H1 (cell line): ENCODE results near the gene SHROOM3. TPM values are rescaled to one million over a fixed set of nuclear protein-coding genes. Genes with fewer than 3 reads are reported as not detected.

ENCODE experiments used
- CTCF ChIA-PET: fragments of 300-600 bp; sonication (Branson Sonifier 250); formaldehyde crosslinking; loops from one replicate; lab custom pipeline; 2021; ENCODE audit not compliant: partially characterized antibody; lab: Charles Lee
- POLR2A ChIA-PET: fragments of 300-600 bp; sonication (Branson Sonifier 250); formaldehyde crosslinking; loops from one replicate; lab custom pipeline; 2021; ENCODE audit warnings: inconsistent platforms; ENCODE audit not compliant: partially characterized antibody; lab: Charles Lee
- DNase-seq, 2 experiments: peaks; one replicate each; pipeline versions ENCODE4 v3.0.0 to v3.0.0-alpha.2; 2010 to 2022; ENCODE audit warnings: low spot score in 2 of 2, low read depth in 1 of 2, mixed read lengths in 1 of 2
- FAIRE-seq: peaks from 2 replicates; lab custom pipeline; 2011; peaks lifted over from hg19 to GRCh38; lab: Jason Lieb, UNC
- H2AFZ ChIP-seq: 2 replicates; pipeline ENCODE4 v1.8.1; 2012; ENCODE audit warnings: low read length, inconsistent platforms
- H2AK5ac ChIP-seq: 2 replicates; pipeline ENCODE4 v1.6.1; 2013; ENCODE audit warnings: low read depth, low read length
- H2BK120ac ChIP-seq: replicated peaks from 2 replicates; pipeline ENCODE3; 2013; ENCODE audit warnings: low read depth, low read length, inconsistent platforms
- H2BK12ac ChIP-seq: 2 replicates; pipeline ENCODE4 v1.6.1; 2013; ENCODE audit warnings: low read depth, low read length
- H2BK15ac ChIP-seq: 2 replicates; pipeline ENCODE4 v1.6.1; 2013; ENCODE audit warnings: low read length
- H2BK20ac ChIP-seq: 2 replicates; pipeline ENCODE4 v1.6.1; 2013; ENCODE audit warnings: low read length
- H2BK5ac ChIP-seq: 2 replicates; pipeline ENCODE4 v1.6.1; 2013; ENCODE audit warnings: low read depth, low read length
- H3K14ac ChIP-seq: 2 replicates; pipeline ENCODE4 v1.6.1; 2013; ENCODE audit warnings: inconsistent platforms; ENCODE audit not compliant: insufficient read length
- H3K18ac ChIP-seq: 2 replicates; pipeline ENCODE4 v1.6.1; 2013; ENCODE audit warnings: low read length; ENCODE audit errors: extremely low read depth
- H3K23ac ChIP-seq: 2 replicates; pipeline ENCODE4 v1.6.1; 2013; ENCODE audit warnings: inconsistent platforms; ENCODE audit not compliant: insufficient read length
- H3K23me2 ChIP-seq: 2 replicates; pipeline ENCODE4 v1.6.1; 2013; ENCODE audit warnings: low read depth, low read length
- H3K27ac ChIP-seq: 2 replicates; pipeline ENCODE4 v1.6.1; 2011; ENCODE audit warnings: low read depth, low read length, inconsistent platforms
- H3K27me3 ChIP-seq, 4 experiments: replicated peaks in 1 of 4; 1 replicate in 1 of 4; 2 replicates in 3 of 4; pipeline versions ENCODE4 v1.6.1 to v1.8.1; 2011 to 2013; ENCODE audit warnings: low read length in 3 of 4, mild to moderate bottlenecking in 3 of 4, inconsistent platforms in 2 of 4, mixed read lengths in 2 of 4, moderate library complexity in 1 of 4; ENCODE audit not compliant: control insufficient read depth in 3 of 4, insufficient read depth in 3 of 4; ENCODE audit errors: extremely low read depth in 1 of 4
- H3K36me3 ChIP-seq, 4 experiments: 2 replicates each; pipeline versions ENCODE4 v1.6.1 to v1.8.1; 2011 to 2013; ENCODE audit warnings: mild to moderate bottlenecking in 4 of 4, low read length in 3 of 4, moderate library complexity in 2 of 4, control low read depth in 1 of 4, inconsistent platforms in 1 of 4; ENCODE audit not compliant: insufficient read depth in 4 of 4, control insufficient read depth in 2 of 4
- H3K4ac ChIP-seq: replicated peaks from 2 replicates; pipeline ENCODE3; 2013; ENCODE audit warnings: low read length, low read depth, mixed read lengths, inconsistent platforms; ENCODE audit not compliant: insufficient read length
- H3K4me1 ChIP-seq, 4 experiments: replicated peaks in 1 of 4; 1 replicate in 1 of 4; 2 replicates in 3 of 4; pipeline versions ENCODE4 v1.6.1 to v1.8.1; 2011 to 2013; ENCODE audit warnings: low read length in 3 of 4, inconsistent platforms in 2 of 4, mixed read lengths in 1 of 4; ENCODE audit not compliant: insufficient read depth in 4 of 4, control insufficient read depth in 3 of 4
- H3K4me2 ChIP-seq, 2 experiments: 2 replicates each; pipeline versions ENCODE4 v1.6.1 to v1.8.1; 2011 to 2013; ENCODE audit warnings: low read depth in 2 of 2, low read length in 2 of 2, control low read depth in 1 of 2, inconsistent platforms in 1 of 2, mild to moderate bottlenecking in 1 of 2; ENCODE audit not compliant: insufficient read depth in 1 of 2
- H3K4me3 ChIP-seq, 4 experiments: fragments of 200-600, 300-600 bp in 1 of 4; sonication (generic), shearing (Covaris generic), sonication (Bioruptor Twin) in 1 of 4; 2 replicates each; pipeline versions ENCODE4 v1.5.1 to v1.8.1; 2011 to 2016; ENCODE audit warnings: low read length in 4 of 4, low read depth in 3 of 4, control low read depth in 2 of 4, inconsistent platforms in 2 of 4, mild to moderate bottlenecking in 2 of 4, mixed read lengths in 1 of 4, moderate library complexity in 1 of 4; ENCODE audit not compliant: insufficient read depth in 2 of 4; ENCODE audit errors: extremely low read depth in 1 of 4
- H3K56ac ChIP-seq: replicated peaks from 2 replicates; pipeline ENCODE3; 2013; ENCODE audit warnings: low read depth, mild to moderate bottlenecking, mixed read lengths, low read length, inconsistent platforms; ENCODE audit not compliant: insufficient read length
- H3K79me1 ChIP-seq: 2 replicates; pipeline ENCODE4 v1.6.1; 2013; ENCODE audit warnings: low read depth, low read length, control low read depth
- H3K79me2 ChIP-seq, 2 experiments: 2 replicates each; pipeline versions ENCODE4 v1.6.1 to v1.8.1; 2012 to 2013; ENCODE audit warnings: low read length in 2 of 2, mild to moderate bottlenecking in 2 of 2, inconsistent platforms in 1 of 2; ENCODE audit not compliant: insufficient read depth in 2 of 2, control insufficient read depth in 1 of 2
- H3K9ac ChIP-seq, 4 experiments: replicated peaks in 1 of 4; 1 replicate in 1 of 4; 2 replicates in 3 of 4; pipeline versions ENCODE4 v1.6.1 to v1.8.1; 2011 to 2013; ENCODE audit warnings: low read depth in 3 of 4, low read length in 3 of 4, control low read depth in 2 of 4, mild to moderate bottlenecking in 2 of 4, moderate library complexity in 2 of 4, inconsistent platforms in 1 of 4; ENCODE audit errors: extremely low read depth in 1 of 4
- H3K9me3 ChIP-seq, 2 experiments: 2 replicates each; pipeline versions ENCODE4 v1.6.1 to v1.8.1; 2012 to 2013; ENCODE audit warnings: mild to moderate bottlenecking in 2 of 2, moderate library complexity in 2 of 2, control low read depth in 1 of 2, inconsistent platforms in 1 of 2, low read depth in 1 of 2, low read length in 1 of 2, mixed read lengths in 1 of 2; ENCODE audit not compliant: insufficient read depth in 2 of 2
- H4K20me1 ChIP-seq, 2 experiments: replicated peaks in 1 of 2; 2 replicates each; pipeline versions ENCODE3 to v1.8.1; 2011 to 2013; ENCODE audit warnings: inconsistent platforms in 2 of 2, low read length in 2 of 2, mild to moderate bottlenecking in 1 of 2; ENCODE audit not compliant: insufficient read depth in 2 of 2, control insufficient read depth in 1 of 2
- H4K5ac ChIP-seq: 2 replicates; pipeline ENCODE4 v1.6.1; 2013; ENCODE audit warnings: low read length, low read depth, mixed read lengths, inconsistent platforms; ENCODE audit not compliant: insufficient read length
- H4K8ac ChIP-seq: 2 replicates; pipeline ENCODE4 v1.8.0; 2013; ENCODE audit warnings: mild to moderate bottlenecking, moderate library complexity, low read length, inconsistent platforms; ENCODE audit not compliant: insufficient read depth; ENCODE audit errors: extremely low read depth
- H4K91ac ChIP-seq: replicated peaks from 2 replicates; pipeline ENCODE3; 2013; ENCODE audit warnings: low read length, mixed read lengths, inconsistent platforms; ENCODE audit not compliant: insufficient read length
- BRCA1 ChIP-seq: IDR thresholded peaks from 2 replicates; pipeline ENCODE4 v1.6.1; 2012; ENCODE audit warnings: low read depth, low read length, improper control_type of control experiment
- CBX5 ChIP-seq: fragments of 300-800, 300-1000 bp; sonication (generic); IDR thresholded peaks from 2 replicates; pipeline ENCODE4 v1.7.1; 2016; ENCODE audit warnings: antibody characterized with exemption, low read length, low read depth
- CEBPB ChIP-seq: IDR thresholded peaks from 2 replicates; pipeline ENCODE4 v1.6.1; 2012; ENCODE audit warnings: low read depth, low read length
- CHD1 ChIP-seq: IDR thresholded peaks from 2 replicates; pipeline ENCODE4 v1.6.1; 2012; ENCODE audit warnings: low read depth, low read length, improper control_type of control experiment
- GABPA ChIP-seq: IDR thresholded peaks from 2 replicates; pipeline ENCODE4 v1.6.1; 2011; ENCODE audit warnings: mild to moderate bottlenecking, low read length, moderate library complexity, borderline replicate concordance; ENCODE audit not compliant: insufficient read depth
- KDM5A ChIP-seq: fragments of 200-600 bp; IDR thresholded peaks from 2 replicates; pipeline ENCODE4 v1.7.1; 2012; ENCODE audit warnings: mild to moderate bottlenecking, low read length, inconsistent platforms, mixed read lengths
- MAX ChIP-seq: IDR thresholded peaks from 2 replicates; pipeline ENCODE4 v1.6.1; 2012; ENCODE audit warnings: inconsistent platforms
- POU5F1 ChIP-seq: IDR thresholded peaks from 2 replicates; pipeline ENCODE4 v1.6.1; 2011; ENCODE audit warnings: low read depth, mild to moderate bottlenecking, low read length, moderate library complexity
- RBBP5 ChIP-seq: IDR thresholded peaks from 2 replicates; pipeline ENCODE4 v1.7.1; 2012; ENCODE audit warnings: low read depth, mild to moderate bottlenecking, inconsistent platforms, low read length, moderate library complexity, borderline replicate concordance
- SIRT6 ChIP-seq: IDR thresholded peaks from one replicate; pipeline ENCODE4 v1.7.1; 2012; ENCODE audit warnings: low read length, inconsistent platforms
- TAF1 ChIP-seq: IDR thresholded peaks from 2 replicates; pipeline ENCODE4 v1.6.1; 2011; ENCODE audit warnings: mild to moderate bottlenecking, low read depth, low read length
- TCF12 ChIP-seq: IDR thresholded peaks from 2 replicates; pipeline ENCODE4 v1.6.1; 2011; ENCODE audit warnings: low read depth, mild to moderate bottlenecking, low read length
- TEAD4 ChIP-seq: IDR thresholded peaks from 2 replicates; pipeline ENCODE4 v1.6.1; 2012; ENCODE audit warnings: low read depth, low read length, inconsistent platforms, mixed read lengths
- USF2 ChIP-seq: IDR thresholded peaks from 2 replicates; pipeline ENCODE4 v1.6.1; 2011; ENCODE audit warnings: low read length, improper control_type of control experiment
- WGBS, 2 experiments: shearing (Covaris generic) in 1 of 2; methylation state at CpG; one replicate each; pipeline versions ENCODE4 v1.1.6 to v1.1.7; 2013 to 2015; ENCODE audit warnings: low lambda C conversion rate in 2 of 2, mixed read lengths in 2 of 2, inconsistent platforms in 1 of 2, low coverage in 1 of 2, missing lambda C conversion rate in 1 of 2; ENCODE audit not compliant: insufficient replicate concordance in 2 of 2, insufficient coverage in 1 of 2, insufficient read length in 1 of 2; ENCODE audit errors: extremely low coverage in 1 of 2, missing lambda C conversion rate in 1 of 2; 5-methylcytosine and 5-hydroxymethylcytosine counted together
- polyA plus RNA-seq, 7 experiments: library from polyadenylated mRNA; depleted of rRNA in 3 of 7; stranded (reverse) in 5 of 7; unstranded in 2 of 7; fragments of >200 nt in 5 of 7; fragments of 200-250 nt in 2 of 7; gene quantifications; 1 replicate in 5 of 7; 2 replicates in 1 of 7; 4 replicates in 1 of 7; pipeline versions ENCODE4 v1.2.1 to v1.2.3, GENCODE V29; 2011 to 2013; ENCODE audit warnings: missing spikeins in 2 of 7, mixed read lengths in 2 of 7
- total RNA-seq: library from RNA; stranded (reverse); fragmentation: NEBNext Ultra II Directional; extraction: Animal tissue kit (Norgen Biotek cat#: 25700); gene quantifications from 2 replicates; pipeline ENCODE4 v1.2.1, GENCODE V29; 2021

Gene SHROOM3
- total and polyA plus RNA-seq, 2 of the 8 experiments (the other 6 are each of a cell fraction or from before 2014, with no cell fraction given) = 15.8 to 34.0 TPM

GRCh38 chr4:76806757-76807156, 371.7 kb downstream of the SHROOM3 start:
- Histone ChIP-seq H2BK12ac (no peak overlapping the region), H3K27me3 (peaks cover 0 to 7% (median 1%) of the 10 kb centered on the region in 4 experiments; a peak in 5 of 7 replicates), H3K4ac (no peak overlapping the region), H2BK120ac (no peak overlapping the region), H2AFZ (no peak overlapping the region), H3K36me3 (no peaks in the 10 kb centered on the region; a peak in 1 of 8 replicates), H3K79me2 (no peaks in the 10 kb centered on the region), H2BK20ac (no peak overlapping the region), H4K20me1 (no peaks in the 10 kb centered on the region), H3K23me2 (peaks cover 4% of the 10 kb centered on the region), H3K23ac (no peak overlapping the region), H4K8ac (no peak overlapping the region), H2BK15ac (no peak overlapping the region), H4K91ac (no peak overlapping the region), H3K9ac (no peak overlapping the region), H3K4me3 (no peak overlapping the region), H3K79me1 (no peaks in the 10 kb centered on the region), H3K9me3 (peaks cover 5 to 7% of the 10 kb centered on the region in 2 experiments; a peak in 3 of 4 replicates), H3K18ac (no peak overlapping the region), H3K27ac (no peak overlapping the region), H3K14ac (no peak overlapping the region), H3K4me2 (no peak overlapping the region), H3K4me1 (peaks cover 7 to 17% (median 14%) of the 10 kb centered on the region in 4 experiments), H4K5ac (no peak overlapping the region), H2AK5ac (no peak overlapping the region), H3K56ac (no peak overlapping the region), H2BK5ac (no peak overlapping the region)
- DNase-seq (no peak), FAIRE-seq (no peak)
- ChIA-PET POLR2A (interaction anchor here (1.3 kb wide), 1 partner anchor 8 kb away, joined by 3 read pairs; no protein-coding TSS in a partner anchor), CTCF (interaction anchor here (1.0 to 1.6 kb wide), 3 partner anchors 20 to 49 kb away, joined by 3 to 4 read pairs (median 4); no protein-coding TSS in a partner anchor)
- 90% methylated on average over 1 of the region's 1 CpG; no CpG with 5 or more reads in 1 of the 2 experiments for WGBS, 2 experiments
- TF ChIP-seq TEAD4 (no peak), POU5F1 (no peak), RBBP5 (no peak), TAF1 (no peak), GABPA (no peak), CBX5 (no peak), MAX (no peak), KDM5A (no peak), TCF12 (no peak), CEBPB (no peak), USF2 (no peak), SIRT6 (no peak), CHD1 (no peak), BRCA1 (no peak)
